GM18498 (cell line): Measurements from ENCODE around the gene AUTS2.

Source experiments
- ATAC-seq: cut with Tn5 transposase; IDR thresholded peaks from one replicate; pipeline ENCODE4 v1.9.1; 2021; ENCODE audit warnings: mild to moderate bottlenecking, moderate library complexity; ENCODE audit not compliant: unreplicated experiment

Gene AUTS2

DNA sequence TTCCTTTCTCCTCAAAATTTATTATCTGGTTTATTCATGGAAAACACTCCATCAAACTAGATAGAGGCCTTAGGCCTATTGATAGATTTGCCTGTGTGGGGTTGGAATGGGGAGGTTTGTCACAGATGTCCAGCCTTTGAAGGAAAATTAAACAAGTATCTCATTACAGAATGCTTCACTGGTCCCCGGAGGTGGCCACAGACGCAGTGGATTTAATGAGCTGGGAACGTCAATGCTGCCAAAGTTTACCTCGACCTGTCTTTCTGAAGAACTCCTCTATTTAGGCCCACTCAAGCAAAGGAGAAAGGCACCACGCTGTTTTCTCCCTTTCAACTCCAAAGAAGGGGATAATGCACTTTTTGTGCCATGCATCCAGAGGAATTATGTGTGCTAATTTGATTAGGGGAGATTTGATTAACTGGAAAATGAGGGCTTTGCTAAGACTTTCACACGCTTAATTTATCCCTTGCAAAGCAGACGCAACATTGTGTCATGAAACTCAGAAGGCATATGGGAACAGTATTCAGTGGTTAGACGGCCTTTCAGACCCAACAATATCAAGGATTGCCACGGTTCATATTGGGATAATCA, 974.9 kb downstream of the AUTS2 start:
- no peak for ATAC-seq

DNA sequence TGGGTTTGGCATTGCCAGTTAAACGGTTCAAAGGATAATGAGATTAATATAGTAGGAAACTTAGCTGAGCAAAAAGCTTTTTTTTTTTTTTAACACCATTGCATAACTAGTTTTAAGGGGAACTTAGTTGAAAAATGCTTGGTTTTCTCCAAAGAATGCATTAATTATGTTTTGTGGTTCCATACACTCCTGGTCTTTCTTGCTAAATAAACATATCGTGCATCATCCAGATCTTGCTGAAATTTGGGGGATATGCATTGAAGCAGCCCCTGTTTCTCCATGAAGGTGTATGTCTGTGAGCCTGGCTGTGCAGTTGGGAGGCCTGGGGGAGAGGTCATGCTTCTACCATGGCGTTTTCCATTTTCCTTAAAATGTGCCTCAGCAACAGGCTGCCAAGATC, 975.4 kb downstream of the AUTS2 start:
- no peak for ATAC-seq

- ATAC-seq, result no peak
Measured at GRCh38 chr7:70574314-70574834, 976.1 kb downstream of the AUTS2 start.

DNA sequence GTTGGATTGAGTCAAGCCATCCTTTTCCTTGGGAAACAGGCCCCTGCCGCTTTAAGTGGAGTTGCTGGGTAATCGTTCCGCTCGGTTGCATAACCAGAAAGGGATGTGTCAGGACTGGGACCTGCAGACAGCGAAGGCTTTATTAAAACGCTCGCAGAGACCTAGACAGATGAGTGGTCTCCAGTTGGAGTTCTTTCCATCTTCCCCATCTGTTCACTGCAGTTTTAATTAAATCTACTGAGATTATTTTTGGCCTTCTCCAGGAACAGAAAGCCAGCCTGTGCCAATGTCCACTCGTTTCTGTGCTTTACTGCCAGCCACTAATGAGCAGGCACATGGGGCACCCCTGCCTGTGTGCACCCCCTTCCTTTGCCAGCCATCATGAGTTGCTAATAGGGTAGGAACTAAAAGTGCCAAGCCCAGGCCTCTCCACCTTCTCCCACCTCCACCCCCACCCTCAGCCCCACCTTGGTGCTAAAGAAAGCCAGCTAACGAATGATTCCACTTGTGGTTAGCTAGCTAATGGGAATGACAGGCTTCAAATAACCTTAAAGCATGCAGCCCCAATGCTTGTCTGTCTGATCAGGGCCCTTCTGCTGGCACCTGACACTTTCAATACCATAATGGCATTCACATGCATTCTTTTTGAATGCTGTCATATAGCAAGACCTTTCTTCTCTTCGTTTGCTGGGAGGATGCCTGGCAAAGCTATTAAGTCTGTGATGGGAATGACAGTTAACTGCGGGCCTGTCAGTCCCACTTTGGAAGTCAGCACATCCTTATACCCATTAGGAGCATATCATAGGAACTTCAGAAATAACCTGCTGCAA, 976.9 kb downstream of the AUTS2 start:
- ATAC-seq, result no peak

DNA sequence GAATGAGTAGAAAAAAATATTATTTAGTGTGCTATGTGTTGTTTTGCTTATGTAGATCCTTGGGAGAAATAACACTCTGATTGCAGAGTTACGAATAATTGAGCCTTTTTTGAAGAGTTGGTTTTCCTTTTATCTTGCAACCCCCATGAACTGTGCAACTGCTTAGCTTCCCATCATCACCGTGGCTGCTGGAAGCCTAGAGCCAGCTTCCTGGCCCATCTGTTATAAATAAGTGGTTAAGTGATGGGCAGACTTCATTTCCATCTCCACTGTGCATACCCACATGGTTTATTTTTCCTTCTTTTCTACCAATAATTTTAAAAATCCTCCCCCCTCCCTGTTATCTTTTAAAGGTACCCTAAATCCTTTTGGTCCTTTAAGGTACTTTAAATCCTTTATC, 978.8 kb downstream of the AUTS2 start:
- no peak for ATAC-seq

- ATAC-seq, result no peak
Measured at GRCh38 chr7:70578131-70578530, 979.9 kb downstream of the AUTS2 start.

DNA sequence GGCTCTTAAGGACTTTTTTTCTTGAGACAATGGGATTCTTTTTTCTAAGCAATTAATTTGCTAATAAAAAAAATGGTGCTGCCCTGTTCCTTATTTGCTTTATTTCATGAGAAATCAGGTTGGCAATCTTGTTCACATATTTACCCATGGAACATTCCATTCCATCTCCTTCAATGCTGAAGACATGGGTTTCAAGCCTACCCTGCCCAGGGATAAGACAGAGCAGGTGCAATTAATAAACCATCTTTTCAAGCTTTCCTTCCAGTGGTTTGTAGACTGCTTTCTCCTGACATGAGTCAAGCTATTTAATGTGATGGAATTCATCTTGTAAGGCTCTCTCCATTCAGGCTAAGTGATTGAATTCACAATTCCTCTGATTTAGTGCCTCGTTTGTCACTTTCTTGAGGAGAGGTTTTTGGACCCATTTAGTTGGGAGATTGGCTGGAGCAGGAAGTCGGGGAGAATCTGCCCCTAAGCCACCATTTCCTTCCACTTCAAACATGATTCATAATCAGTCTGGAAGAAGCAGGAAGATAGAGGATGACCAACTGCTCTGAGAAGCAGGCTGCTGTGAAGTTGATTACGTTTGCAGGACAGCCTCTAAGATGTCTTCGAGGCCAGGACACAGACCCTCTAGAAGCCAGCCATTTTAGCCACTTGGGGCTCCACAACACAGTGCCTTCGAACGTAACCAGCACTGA, 981.3 kb downstream of the AUTS2 start:
- ATAC-seq, result no peak

DNA sequence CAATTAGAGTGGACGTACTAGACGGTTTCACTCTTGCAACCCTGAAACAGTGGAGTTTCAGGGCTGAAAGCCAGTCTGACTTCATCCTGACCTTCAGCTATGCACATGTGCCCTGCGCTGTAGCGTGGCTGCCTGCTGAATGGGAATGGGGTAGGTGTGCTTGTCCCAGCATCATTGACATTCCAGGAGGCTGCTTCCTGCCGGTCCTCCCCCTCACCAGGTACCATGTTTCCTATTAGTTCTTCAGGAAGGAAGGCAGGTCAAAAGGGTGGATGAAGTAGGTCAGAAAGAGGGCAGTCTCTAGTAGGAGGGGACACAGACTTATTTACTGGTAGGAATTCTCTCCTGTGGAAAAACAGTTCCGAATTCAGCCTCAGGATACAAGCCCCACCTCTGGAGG, 981.9 kb downstream of the AUTS2 start:
- no peak for ATAC-seq

GRCh38 chr7:70582927-70583895, 984.9 kb downstream of the AUTS2 start:
- ATAC-seq, result no peak

DNA sequence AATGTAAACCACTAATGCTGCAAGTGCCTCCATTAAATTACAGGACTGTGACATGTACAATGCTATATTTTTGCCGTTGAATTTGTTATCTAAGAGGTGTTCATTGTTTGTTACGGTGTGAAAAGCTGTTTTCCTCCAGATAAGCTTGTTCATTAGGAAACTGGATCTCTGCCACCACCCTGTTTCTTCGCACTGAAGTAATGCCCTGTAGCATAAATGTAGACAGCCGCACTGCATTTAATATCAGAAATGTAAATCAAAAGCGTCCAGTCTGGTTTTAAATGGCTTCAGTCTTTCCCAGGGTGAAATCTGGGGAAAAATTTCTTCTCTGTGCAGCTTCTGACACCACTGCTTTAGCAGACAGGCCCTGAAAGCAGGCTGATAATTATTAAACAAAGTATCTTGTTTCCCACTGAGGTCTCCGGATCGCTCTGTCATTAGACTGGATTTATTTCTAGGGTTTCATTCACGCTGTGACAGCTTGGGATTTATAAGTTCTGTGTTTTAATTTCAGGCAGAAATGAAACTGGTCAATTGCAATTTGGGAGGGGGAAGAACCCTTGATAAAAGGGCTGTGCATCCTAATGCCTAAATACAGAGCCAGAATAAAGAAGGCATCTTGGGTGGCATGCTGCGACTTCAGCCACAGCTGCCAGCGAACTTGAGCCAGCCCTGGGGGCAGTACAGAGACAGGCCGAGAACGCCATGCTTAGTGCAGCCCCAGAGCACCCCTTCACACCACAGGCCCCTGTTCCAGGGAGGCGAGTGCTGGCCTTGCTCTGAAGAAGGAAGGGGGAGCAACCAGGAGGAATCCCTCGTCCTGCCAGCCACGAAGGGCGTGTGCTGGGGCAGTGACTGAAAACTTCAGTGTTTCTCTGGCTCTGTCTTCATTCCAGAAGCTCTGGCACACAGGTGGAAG, 985.9 kb downstream of the AUTS2 start:
- no peak for ATAC-seq

GRCh38 chr7:70585071-70585470, 986.8 kb downstream of the AUTS2 start:
- ATAC-seq, result no peak

DNA sequence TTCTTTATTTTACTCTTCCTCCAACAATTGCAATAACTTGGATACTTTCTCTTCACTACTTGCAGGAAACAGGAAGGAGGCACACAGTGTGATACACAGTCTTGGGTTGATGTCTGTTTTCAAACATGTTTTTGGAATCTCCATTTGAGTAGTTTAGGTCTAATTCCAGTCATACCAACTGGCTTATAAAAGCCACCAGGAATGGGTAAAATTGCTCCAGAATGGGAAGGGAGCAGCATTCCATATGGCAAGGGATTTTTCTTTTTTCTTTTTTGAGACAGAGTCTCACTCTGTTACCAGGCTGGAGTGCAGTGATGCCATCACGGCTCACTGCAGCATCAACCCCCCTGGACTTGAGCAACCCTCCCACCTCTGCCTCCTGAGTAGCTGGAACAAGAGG, 988.5 kb downstream of the AUTS2 start:
- no peak for ATAC-seq

DNA sequence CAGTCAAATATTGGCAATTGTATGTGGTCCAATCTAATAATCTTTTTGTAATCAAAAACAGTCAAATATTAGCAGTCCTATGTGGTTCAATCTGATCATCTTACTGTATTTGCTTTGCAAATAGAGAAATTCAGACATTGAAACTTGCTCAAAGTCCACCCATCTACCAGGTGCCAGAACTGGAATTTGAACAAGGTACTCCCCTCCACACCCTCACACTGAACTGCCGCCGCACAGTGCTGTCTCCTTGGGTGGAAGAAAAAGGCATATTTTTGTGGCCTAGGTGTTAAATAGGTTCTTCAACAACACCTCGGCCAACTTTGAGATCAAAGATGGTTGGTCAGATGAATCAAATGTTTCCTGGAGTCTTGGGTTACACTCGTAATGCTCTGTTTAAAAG, 989.5 kb downstream of the AUTS2 start:
- no peak for ATAC-seq

DNA sequence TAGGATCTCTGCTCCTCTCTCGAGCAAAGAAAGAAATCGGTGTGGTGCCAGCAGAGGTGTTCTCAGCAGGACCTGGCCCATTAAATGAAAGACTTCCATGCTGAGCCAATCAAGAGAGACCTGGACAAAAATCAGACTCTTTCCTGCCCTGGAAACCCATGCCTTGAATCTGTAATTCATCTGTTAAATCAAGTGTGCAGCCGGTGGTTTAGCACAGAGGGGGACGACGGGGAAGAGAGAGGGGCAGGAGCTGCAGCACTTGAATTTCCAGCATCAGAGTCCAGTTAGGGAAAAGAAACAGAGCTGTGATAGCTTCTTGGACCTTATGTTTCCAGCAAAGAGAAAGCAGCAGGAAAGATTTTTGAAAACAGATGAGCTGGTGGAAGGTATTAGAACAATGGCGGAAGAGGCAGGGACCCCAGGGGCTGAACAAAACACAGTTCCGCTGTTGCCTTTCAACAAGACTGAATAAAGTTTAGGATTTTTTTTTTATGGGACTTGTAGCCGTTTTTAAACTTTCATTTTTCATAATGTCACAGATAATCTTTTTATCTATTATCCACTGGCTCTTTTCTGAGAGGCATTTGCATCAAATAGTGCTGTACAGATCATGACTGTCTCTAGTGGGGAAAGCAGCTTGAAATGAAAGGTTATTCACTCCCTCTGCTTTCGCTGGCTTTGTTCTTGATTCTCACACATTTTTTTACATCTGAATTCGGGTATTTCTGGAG, 990.1 kb downstream of the AUTS2 start:
- no peak for ATAC-seq

DNA sequence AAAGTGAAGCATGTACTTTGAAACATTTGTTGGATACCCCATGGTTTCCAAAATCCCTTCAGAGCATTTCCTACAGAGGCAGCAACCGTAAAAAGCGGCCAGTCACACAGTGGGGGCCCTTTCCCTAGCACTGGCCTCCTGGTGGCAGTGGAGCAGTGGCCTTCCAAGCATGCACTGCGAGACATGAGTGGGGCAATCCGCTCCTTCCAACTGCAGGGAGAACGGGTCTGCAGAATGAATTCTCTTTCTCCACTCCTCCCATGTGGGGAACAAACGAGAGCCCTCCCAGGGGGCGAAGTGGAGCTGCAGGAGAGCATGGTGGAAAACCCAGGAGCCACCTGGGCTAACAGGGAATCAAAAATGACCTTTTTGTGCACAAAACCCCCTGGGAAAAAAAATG, 990.7 kb downstream of the AUTS2 start:
- no peak for ATAC-seq

DNA sequence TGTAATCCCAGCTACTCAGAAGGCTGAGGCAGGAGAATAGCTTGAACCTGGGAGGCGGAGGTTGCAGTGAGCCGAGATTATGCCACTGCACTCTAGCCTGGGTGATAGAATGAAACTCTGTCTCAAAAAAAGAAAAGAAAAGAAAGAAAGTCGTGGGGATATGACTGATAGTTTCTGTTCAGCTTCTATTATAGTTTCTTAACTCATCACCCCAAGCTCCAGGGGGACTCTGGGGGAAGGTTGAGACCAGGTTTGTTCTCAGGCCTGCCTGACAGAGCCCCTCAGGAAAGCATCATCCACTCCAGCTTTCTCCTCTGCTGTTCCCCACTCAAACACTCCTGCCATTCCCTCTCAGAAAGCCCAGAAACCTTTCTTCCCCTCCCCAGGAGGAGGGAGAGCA, 991.3 kb downstream of the AUTS2 start:
- no peak for ATAC-seq

DNA sequence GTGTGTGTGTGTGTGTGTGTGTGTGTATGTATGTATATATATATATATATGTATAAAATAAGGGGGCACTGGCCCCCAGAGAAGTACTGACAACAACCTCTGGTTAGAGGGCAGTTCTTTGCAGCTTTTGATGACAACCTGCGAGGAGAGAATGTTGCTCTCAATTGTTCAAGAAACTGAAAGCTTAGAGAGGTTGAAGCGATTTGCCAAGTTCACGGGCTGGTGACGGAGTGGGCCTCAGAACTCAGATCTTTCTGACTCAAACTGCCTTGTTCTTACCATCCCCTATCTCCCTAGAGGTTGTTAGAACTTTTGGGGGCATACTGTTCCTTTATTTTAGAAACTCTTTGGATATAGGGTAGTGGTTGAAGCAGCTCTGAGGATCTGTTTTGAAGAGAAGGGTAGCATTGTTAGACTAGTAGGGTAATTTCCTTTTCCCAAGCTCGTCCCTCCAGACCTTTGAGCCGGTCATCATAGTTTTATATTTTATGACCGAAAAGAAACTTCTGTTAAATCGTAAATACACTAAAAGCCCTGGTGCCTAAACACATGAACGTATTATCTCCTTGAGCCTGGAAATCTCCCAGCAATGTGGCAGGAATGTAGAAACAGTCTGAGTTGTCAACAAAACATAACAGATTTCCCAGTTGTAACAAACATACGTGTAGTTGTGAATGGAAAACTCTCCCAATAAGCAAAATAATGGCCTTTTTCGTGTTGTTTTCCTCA, 992.0 kb downstream of the AUTS2 start:
- no peak for ATAC-seq

- ATAC-seq, result no peak
Measured at GRCh38 chr7:70591643-70592042, 993.4 kb downstream of the AUTS2 start.
